IPS DF 4.7 (cell line): ENCODE data around the gene ACY1.

Source experiments
- DNase-seq: peaks from one replicate; pipeline ENCODE4 v3.0.0-alpha.2; 2013; ENCODE audit warnings: low spot score; ENCODE audit errors: extremely low read depth

ACY1 gene

GRCh38 chr3:51982838-51983577 is at the start of gene ACY1:
Gene ACY1 (plus strand): TSS chr3:51983535. CDS start chr3:51984065, 530 bp downstream.
- no peak for DNase-seq

DNA sequence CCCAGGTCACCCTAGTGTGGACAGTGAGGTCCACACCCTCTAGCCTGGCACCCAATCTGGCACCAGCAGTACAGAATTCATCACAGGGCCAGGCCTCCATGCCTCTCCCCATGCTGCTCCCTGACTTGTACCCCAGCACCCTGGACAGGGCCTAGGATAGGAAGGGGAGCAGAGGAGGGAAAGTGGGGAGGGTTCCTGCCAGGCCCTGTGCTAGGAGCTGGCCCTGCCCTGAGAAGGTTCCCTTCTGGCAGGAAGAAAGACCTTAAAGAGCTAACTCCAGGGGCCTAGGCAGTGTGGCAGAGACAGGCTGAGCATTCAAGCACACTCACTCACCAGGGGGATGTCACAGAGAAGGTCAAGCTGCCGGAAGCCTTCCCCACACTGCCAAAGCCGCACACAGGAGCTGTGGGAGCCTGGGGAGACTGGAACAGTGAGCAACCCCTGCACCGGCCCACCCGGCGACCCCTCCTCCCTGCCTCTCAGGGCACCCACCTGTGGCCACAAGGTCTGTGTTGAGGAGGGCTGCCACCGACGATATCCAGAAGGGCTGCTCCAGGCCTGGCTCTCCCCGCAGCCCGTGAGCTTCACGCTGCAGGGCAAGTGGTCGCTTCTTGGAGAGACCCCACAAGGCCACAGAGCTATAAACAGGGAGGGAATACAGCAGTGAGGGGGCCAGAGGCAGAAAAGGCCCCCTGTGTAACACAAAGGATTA is 49.0 kb upstream of the ACY1 start:
- no peak for DNase-seq

GRCh38 chr3:51934991-51935885 is 48.1 kb upstream of the ACY1 start:
- no peak for DNase-seq

- DNase-seq = no peak
Observed at GRCh38 chr3:51935886-51936755, 47.2 kb upstream of the ACY1 start.

DNA sequence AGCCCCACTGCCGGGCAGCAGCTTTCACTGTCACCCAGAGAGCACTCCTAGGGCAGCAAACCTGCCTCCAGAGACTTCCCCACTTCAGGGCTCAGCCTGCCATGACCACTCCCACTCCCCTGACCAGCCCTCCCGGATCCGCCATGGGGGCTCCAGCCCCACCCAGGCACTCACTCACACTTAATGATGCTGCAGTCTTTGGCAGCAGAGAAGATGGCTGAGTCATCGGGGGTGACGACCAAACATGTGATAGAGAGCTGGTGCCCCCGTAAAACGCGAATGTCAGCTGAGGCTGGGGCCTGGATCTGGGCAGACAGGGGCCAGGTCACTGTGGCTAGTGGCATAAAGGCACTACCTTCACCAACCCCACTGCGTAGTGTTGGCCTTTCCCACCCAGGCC is 46.3 kb upstream of the ACY1 start:
- no peak for DNase-seq

GRCh38 chr3:51937611-51938450 is 45.5 kb upstream of the ACY1 start:
- DNase-seq = no peak

- no peak for DNase-seq
Observed at GRCh38 chr3:51938780-51939425, 44.4 kb upstream of the ACY1 start.

DNA sequence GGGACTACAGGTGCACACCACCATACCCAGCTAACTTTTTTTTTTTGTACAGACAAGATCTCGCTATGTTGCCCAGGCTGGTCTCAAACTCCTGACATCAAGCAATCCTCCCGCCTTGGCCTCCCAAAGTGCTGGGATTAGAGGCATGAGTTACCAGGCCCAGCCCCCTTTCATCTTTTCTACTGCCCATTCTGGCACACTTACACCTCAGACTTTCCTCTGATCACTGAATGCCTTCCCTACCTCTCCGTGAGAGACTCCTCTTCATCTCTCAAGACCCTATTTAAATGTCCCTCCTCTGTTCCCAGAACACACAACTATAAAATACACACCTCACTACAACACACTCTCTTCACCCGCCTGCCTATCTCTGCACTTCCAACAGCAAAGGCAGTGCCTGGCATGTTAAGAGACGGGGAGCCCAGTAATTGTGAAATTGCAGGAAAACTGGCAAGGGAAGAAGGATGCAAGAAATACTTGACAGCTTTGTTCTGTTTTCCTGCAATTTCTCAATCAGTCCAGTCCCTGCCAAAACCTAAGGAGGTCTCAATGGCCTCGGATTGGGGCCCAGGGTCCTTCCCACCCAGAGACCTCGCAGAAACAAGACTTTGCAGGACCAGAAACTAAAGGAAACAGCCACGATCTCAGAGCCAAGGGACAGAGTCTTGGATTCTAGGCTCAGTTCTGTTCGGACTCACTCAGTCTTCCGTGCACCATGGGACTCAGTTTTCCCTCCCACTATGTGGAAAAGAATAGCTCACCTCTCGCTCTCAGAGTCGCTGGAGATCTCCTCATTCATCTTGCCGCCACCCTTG is 42.5 kb upstream of the ACY1 start:
- no peak for DNase-seq

- no peak for DNase-seq
Observed at GRCh38 chr3:51941463-51941797, 41.9 kb upstream of the ACY1 start.

GRCh38 chr3:51941798-51942602 is 41.3 kb upstream of the ACY1 start, which contains the start of the genes PARP3 and RRP9:
Gene PARP3 (plus strand): TSS chr3:51942363. CDS start chr3:51943356, 993 bp downstream.
Gene RRP9 (minus strand): TSS chr3:51941904. CDS start chr3:51941867, 37 bp downstream.
- peak; percentile 96 for DNase-seq

DNA sequence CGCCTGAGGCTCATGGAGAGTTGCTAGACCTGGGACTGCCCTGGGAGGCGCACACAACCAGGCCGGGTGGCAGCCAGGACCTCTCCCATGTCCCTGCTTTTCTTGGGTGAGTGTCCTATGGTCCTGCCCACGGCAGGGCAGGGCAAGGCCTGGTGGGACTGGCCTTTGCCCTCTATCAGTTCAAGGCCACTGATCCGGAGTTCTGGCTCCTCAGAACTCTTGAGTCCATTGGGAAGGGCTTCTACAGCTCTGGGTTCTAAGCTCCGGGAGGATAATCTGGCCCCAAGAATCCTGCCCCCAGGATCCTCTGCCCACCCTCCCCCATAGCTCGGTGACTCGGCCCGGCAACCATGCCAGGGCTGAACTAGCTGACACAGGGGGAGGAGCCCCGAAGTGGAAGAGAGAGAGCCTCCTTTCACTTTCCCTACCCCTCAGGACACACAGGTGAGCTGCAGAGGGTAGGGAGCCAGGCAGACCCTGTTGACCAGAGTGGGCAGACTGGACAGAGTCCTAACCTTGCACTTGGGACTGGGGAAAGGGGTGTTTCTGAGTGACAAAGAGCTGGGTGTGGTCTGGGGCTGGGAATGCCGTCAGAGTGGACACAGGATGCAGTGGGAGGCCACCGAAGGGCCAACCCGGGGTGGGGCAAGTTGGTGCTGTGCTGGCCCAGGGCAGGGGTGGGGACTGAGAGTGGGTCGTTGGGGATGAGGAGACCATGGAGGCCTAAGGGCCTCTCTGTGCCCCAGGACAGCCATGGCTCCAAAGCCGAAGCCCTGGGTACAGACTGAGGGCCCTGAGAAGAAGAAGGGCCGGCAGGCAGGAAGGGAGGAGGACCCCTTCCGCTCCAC is 40.5 kb upstream of the ACY1 start:
- DNase-seq = no peak

DNA sequence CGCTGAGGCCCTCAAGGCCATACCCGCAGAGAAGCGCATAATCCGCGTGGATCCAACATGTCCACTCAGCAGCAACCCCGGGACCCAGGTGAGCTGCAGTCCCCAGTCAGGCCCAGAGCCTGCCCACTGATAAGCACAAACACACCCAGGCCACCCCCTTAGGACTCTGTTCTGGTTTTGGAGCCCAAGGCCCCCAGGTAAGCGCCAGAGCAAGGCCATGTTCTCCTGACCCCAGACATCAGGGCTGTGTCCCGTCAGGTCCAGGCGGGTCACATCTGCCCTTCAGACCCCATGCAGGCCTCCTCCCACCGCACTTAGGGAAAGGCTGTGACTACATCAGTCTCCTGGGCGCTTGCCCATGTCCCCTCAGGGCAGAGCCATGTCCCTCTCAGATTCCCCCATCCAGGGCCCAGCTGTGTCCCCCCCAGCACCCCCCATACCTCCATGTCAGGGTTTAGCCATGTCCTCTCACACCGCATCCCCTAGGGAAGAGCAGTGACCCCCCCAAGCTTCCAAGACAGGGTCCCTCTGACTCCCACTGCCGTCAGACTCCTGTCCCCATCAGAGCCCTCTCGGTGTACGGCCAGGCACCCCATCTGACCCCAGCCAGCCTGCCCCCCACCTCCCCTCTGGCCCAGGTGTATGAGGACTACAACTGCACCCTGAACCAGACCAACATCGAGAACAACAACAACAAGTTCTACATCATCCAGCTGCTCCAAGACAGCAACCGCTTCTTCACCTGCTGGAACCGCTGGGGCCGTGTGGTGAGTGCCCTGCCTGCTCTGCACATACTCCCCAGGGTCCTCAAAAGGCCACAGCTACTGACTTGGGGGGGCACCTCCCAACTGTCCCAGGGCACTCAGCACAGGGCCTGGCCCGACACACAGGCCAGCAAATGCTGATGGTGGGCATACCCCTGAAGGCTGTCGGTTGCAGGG is 39.6 kb upstream of the ACY1 start:
- no peak for DNase-seq

- no peak for DNase-seq
Observed at GRCh38 chr3:51944451-51945021, 38.8 kb upstream of the ACY1 start.

DNA sequence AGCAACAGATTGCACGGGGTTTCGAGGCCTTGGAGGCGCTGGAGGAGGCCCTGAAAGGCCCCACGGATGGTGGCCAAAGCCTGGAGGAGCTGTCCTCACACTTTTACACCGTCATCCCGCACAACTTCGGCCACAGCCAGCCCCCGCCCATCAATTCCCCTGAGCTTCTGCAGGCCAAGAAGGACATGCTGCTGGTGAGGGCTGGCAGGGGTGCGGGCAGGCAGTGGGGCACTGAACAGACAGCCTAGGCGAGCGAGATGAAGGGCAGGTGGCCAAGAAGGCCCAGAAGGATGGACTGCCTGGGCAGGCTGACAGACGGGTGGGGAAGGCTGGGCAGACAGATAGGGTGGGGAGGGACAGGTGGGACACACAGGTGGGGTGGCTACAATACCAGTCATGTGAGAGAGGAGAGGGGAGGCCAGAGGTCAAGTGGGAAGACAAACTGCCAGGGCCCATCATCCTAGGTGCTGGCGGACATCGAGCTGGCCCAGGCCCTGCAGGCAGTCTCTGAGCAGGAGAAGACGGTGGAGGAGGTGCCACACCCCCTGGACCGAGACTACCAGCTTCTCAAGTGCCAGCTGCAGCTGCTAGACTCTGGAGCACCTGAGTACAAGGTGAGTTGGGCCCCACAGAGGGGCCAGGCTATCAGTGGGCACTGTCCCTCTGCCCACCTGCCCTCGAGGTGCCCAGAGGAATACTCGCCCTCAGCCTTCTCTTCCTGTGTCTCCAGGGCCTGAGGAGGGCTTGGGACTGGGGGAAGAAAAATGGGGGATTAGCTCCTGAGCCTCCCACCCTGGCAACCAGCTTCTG is 38.1 kb upstream of the ACY1 start:
- no peak for DNase-seq
